HG03196 (cell line): Measurements from ENCODE around the gene KHDC4.
"Not testable (repeated sequence)": the region's sequence is repeated elsewhere in the genome, so short reads cannot be mapped to it uniquely, and the experiment has no call there.

Experiments used
- ATAC-seq: cut with Tn5 transposase; IDR thresholded peaks from one replicate; pipeline ENCODE4 v1.9.1; 2021; ENCODE audit not compliant: unreplicated experiment

Gene KHDC4

GRCh38 chr1:155910621-155911121, 23.5 kb downstream of the KHDC4 start:
- ATAC-seq: no peak

DNA sequence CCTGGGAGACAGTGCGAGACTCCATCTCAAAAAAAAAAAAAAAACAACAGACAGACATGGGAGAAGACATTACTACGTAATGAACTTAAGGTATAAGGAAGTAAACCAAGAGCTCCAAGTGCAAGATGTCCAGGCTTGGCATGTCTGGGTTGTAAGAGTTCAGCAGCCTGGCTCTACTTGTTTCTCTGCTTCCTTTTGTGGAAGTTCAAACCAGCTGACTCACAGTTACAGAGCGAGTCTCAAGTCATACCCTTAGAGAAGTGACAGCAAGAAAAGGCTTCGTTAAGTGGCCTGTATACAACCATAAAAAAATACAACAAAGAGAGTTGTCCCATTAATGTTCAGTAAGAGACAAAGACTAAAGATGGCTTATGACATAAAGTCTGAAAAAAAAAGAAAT, 24.3 kb downstream of the KHDC4 start:
- ATAC-seq: no peak

DNA sequence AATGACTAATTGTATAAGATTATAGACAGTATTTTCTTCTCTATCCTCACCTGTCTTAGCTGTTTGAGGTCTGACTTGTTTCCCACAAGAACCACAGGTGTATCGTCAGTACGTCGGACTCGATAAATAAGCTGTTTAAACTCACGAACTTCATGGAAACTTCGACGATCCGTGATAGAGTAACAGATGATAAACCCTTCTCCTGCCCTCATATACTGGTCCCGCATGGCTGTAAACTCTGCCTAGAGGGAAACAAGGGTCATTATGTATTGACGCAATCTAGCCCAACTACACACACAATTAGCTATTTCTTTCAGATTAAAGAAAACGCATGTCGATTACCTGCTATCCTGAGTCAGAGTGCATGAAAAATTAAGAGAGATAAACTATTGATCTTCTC, 30.0 kb downstream of the KHDC4 start:
- ATAC-seq: no peak

DNA sequence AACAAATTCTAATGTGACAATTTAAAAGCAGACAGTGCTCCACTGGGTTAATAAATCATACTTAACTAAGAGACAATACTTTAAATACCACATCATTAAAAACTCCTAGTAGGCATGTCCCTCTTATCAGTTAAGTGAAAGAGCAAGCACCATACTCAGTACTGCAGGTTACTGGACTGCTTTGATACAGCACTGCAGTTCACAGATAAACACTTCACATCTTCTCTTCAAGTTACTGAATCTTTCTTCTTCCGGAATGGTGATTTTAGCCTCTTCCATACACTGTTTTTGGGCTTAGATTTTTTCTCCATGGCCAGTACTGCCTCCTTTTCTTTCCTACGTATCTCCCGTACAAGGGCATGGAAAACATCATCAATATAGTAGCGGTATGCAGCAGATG, 34.1 kb downstream of the KHDC4 start:
- ATAC-seq: no peak

GRCh38 chr1:155899683-155900082, 34.5 kb downstream of the KHDC4 start:
- no peak for ATAC-seq

DNA sequence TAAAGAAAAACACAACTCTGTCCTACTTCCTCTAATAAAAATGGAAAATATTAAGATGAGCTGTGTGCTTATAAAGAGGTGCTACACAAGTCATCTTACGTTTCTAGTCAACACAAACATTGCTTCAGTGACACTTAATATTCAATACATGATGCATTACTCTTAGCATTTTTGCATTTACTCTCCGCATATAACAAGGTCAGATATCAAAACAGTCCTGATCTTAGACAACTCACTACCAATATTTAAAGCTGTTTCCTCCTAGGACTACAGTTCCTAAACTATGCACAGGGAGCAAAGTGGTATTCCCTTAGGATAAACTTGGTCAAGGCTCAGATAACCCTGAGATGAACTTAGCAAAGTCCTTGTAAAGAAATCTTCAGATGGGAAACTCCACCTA, 35.3 kb downstream of the KHDC4 start:
- no peak for ATAC-seq

DNA sequence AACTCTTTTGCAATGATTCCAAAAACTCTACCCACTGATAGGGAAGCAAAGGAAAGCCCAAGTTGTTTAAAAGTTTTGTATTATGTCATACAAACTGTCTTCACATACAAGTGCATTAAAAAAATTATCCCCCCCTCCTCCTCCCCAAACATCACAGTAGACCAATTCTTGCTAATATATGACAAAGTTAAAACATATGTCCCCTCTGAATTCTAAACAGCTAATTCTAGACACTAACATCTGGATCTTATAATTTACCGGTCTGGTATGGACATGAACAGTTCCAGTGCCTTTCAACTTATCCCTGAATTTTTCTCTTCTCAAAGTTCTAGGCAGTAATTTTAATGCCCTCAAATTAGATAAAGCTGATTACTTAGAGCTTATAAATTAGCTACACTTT, 36.5 kb downstream of the KHDC4 start:
- ATAC-seq: no peak

DNA sequence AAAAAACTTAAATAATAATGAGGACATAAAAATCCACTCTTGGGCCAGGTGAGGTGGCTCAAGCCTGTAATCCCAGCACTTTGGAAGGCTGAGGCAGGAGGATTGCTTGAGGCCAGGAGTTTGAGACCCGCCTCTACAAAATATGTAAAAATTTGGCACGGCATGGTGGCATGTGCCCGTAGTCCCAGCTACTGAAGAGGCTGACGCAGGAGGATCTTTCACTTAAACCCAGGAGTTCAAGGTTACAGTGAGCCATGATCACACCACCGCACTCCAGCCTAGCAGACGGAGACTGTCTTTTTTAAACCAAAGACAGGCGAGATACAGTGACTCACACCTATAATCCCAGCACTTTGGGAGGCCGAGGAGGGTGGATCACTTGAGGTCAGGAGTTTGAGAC, 37.7 kb downstream of the KHDC4 start:
- ATAC-seq: not testable (repeated sequence)

- not testable (repeated sequence) for ATAC-seq
Measured at GRCh38 chr1:155895617-155896016, 38.6 kb downstream of the KHDC4 start.

DNA sequence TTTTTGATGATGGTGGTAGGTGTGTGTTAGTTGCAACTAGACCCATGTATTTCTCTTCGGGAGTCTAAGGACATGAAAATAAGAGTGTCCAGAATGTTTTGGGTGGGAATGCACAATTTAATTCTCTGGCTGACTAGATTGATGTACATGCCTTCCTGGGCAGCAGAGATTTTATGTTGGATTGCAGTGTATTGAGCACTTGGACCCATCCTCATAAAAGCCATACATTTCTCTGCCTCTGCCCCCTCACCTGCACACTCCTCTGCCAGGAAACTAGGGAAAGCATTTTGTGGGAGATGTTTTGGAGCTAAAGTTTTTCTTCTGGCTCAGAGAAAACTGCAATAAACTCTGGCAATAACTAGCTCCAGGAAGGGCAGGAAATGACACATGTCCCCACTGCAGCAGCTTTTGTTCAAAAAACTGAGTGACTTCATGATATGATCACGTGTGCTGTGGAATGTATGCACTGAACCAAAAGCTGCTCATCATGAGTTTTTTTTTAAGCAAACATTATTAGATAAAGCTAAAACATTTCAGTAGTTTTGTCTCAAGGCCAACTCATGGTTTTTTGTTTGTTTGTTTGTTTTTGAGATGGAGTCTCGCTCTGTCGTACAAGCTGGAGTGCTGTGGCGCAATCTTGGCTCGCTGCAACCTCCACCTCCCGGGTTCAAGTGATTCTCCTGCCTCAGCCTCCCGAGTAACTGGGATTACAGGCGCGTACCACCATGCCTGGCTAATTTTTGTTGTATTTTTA, 40.6 kb downstream of the KHDC4 start:
- ATAC-seq: no peak

GRCh38 chr1:155892796-155893195, 41.4 kb downstream of the KHDC4 start:
- ATAC-seq: no peak

- ATAC-seq: no peak
Measured at GRCh38 chr1:155890251-155890650, 44.0 kb downstream of the KHDC4 start.

GRCh38 chr1:155889566-155889965, 44.6 kb downstream of the KHDC4 start:
- no peak for ATAC-seq

DNA sequence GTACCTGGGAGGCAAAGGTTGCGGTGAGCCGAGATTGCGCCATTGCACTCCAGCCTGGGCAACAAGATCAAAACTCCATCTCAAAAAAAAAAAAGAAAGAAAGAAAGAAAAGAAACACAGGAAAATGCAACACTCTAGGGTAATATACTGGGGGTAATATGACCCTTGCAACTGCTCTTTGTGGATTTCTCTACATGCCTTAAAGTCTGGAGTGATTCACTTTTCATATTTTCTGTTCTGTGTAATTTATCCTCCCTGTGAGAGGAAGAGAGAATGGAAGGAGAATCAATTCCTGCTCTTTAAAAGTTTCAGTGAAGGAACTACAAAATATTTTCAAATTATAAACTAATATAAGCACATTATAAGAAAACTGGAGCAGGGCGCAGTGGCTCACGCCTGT, 45.7 kb downstream of the KHDC4 start:
- no peak for ATAC-seq

GRCh38 chr1:155884982-155885381, 49.2 kb downstream of the KHDC4 start:
- ATAC-seq: no peak

DNA sequence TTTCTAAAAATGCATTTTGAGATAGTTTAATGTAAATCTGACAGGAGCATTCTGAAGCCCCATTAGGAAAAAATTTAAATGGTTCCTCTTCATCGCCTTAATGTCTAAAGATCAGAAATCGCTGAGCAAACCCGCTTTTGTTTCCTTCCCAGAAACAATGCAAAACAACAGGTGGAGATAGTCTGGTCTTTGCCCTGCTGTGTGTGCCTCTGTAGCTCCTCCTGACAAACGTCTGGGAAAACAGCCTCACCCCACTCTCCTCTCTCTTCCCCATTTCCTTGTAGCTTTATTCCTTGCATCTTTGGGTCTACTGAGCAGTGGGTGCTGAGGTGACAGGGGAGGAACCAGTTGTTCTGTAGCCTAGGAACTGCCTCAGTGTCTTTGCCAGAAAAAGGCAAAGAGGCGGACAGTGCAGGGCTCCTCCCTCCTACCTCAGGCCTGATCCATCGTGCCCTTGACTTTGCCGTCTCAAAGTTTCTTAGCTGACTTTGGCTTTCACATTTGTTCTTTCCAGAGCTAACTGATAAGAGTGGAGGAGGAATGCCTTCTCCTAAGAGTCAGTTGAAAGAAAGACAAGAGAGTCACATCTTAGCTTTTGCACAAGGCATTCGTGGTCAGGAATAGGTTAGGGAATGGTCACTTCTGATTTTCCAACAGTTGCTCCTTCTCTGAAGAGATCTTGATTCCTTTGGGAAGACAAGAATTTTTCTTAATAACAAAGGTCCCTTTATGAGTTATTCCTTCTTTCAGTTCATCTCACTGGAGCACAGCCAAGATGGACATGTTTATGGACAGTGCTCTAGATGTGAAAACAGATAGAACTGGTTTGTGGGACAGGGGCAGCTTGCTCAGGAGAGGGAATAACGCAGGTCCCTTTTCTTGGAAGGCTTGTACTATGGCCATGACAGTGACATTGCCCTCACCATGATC, 49.9 kb downstream of the KHDC4 start:
- no peak for ATAC-seq

DNA sequence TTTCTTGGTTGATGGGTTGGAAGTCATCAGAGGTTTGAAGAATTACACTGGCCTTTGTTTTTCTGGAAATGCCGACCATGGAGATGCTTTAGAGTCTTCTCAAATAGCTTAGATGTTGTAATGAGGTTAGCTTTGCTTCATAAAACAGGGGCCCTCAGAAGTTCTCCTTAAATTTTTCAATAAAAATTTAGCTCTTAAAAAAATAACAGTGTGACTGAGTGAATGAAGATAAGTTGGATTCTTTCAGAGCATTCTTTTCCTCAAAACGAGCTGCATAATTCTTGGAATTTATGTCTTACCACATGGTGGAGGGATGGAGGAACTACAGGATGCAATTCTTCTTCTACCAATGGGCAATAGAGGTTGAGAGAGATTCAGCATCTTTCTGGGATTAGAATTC, 51.4 kb downstream of the KHDC4 start:
- ATAC-seq: no peak

DNA sequence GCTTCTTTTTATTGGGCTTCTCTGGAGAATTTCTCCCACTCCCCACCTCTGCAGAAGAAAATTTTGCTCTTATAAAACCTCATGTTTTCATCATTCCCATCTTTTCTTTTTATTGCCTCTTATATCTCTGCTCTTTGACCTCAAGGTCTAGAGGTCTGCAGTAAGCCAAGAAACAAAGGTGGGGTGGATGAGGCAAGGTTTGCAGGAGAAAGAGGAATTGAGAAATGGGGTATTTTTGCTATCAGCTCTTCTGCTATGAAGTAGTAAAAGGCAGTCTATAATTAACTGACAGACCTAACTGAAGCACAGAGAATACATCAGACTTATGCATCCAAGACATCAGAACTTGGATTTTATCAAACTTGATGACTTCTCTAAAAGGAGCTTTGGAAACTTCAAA, 52.0 kb downstream of the KHDC4 start:
- no peak for ATAC-seq

DNA sequence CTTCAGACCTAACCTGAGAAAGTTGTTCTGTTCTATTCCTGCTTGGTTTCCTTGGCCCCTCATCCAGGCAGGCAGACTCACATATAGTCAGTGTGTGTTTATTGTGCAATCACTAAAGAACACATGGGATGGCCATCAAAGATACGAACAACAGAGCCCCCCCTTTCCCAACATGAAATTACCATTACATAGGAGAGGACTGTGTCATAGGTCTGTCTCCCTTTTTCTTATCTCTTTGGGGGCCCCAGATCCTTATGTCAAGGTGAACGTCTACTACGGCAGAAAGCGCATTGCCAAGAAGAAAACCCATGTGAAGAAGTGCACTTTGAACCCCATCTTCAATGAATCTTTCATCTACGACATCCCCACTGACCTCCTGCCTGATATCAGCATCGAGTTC, 53.3 kb downstream of the KHDC4 start:
- no peak for ATAC-seq

- ATAC-seq: no peak
Measured at GRCh38 chr1:155880251-155880650, 54.0 kb downstream of the KHDC4 start.

DNA sequence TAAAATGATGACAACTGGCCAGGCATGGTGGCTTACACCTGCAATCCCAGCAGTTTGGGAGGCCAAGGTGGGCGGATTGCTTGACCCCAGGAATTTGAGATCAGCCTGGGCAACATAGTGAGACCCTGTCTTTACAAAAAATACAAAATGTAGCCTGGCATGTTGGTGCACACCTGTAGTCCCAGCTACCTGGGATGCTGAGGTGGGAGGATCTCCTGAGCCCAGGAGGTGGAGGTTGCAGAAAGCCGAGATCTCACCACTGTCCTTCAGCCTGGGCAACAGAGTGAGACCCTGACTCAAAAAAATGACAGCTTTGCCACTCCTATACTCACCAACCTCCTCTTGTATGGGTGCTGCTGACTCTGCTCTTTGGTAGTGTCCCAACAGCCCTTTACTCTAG, 56.3 kb downstream of the KHDC4 start:
- no peak for ATAC-seq

- no peak for ATAC-seq
Measured at GRCh38 chr1:155873860-155874259, 60.4 kb downstream of the KHDC4 start.
